ENCODE results near the gene STK17B.
A peak's percentile ranks its signal among the peaks of the same experiment; 100 is the strongest.

STK17B gene

DNA sequence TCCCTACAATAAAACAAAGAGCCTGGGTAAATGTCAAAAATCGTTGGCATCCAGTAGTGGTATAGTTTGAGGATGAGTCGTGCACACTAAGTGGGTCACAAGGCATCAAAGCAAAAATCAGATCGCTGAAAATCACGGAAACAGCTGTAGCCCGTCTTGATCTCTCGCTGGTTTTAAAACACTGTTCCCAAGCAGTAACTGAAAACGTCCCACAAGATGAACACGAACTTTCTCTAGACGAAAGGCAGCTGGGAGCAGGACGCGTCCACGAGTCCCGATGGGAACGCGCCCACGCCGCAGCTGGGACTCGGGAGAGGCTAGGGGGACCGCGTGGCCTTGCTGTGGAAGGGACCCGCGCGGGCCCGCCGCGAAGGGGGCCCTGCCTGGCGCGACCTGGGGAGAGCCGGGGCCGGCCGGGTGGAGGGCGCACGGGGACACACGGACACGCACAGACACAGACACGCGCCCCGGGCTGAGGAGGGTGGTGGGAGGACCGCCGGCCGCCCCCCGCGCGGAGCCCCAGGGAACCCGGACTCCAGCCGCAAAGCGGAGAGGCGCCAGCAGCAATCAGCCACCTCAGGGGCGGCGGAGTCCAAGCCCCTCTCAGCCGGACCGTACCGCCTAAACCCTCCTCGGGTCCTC lies 651 bp downstream of the STK17B start:
- Histone ChIP-seq H3K4me1 (ENCODE audit: control insufficient read depth, insufficient read depth, low read length) (peaks cover 2% of the 10 kb centered on the region; the same call in 1 of the 2 replicates), H3K9me3 (ENCODE audit: control insufficient read depth, insufficient read depth, low read length) (no peaks in the 10 kb centered on the region), H3K27ac (ENCODE audit: low read length) (no peak overlapping the region), H3K36me3 (ENCODE audit: control insufficient read depth, insufficient read depth, low read length) (no peaks in the 10 kb centered on the region), H3K4me3 (ENCODE audit: low read length) (peak overlapping the region; percentile 97), H3K27me3 (ENCODE audit: control insufficient read depth, insufficient read depth, low read length) (no peaks in the 10 kb centered on the region)
- WGBS (ENCODE audit: insufficient coverage, insufficient read length) = no CpG with 5 or more reads among the region's 54 CpGs
- DNase-seq (ENCODE audit: low read depth, low spot score) = no peak

DNA sequence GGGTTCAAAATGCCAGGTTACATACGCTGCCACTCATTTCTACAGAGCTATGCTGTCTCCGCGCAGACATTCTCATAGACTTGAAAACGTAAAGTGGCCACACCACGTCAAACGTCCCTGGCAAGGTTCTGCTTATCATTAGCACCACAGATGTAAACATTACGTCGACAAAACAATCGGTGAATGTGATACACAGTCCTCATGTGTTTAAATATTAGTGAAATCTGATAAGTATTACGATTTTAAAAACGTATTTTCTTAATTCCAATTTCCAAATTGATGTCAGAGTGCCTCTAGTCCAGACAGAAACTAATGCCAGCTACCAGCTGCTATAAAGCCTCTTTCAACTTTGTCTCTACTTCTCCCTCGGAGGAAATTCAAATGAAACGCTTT lies 1.2 kb downstream of the STK17B start:
- peak overlapping the region; percentile 97; the same call in 1 of the 2 replicates for H3K4me3 ChIP-seq (ENCODE audit: low read length)
- no CpG with 5 or more reads among the region's 13 CpGs for WGBS (ENCODE audit: insufficient coverage, insufficient read length)
- DNase-seq (ENCODE audit: low read depth, low spot score) = no peak
- no peak overlapping the region for H3K27ac ChIP-seq (ENCODE audit: low read length)
- H3K27me3 ChIP-seq (ENCODE audit: control insufficient read depth, insufficient read depth, low read length) = no peaks in the 10 kb centered on the region
- no peaks in the 10 kb centered on the region for H3K36me3 ChIP-seq (ENCODE audit: control insufficient read depth, insufficient read depth, low read length)
- no peaks in the 10 kb centered on the region for H3K9me3 ChIP-seq (ENCODE audit: control insufficient read depth, insufficient read depth, low read length)
- H3K4me1 ChIP-seq (ENCODE audit: control insufficient read depth, insufficient read depth, low read length) = peaks cover 2% of the 10 kb centered on the region; the same call in 1 of the 2 replicates

DNA sequence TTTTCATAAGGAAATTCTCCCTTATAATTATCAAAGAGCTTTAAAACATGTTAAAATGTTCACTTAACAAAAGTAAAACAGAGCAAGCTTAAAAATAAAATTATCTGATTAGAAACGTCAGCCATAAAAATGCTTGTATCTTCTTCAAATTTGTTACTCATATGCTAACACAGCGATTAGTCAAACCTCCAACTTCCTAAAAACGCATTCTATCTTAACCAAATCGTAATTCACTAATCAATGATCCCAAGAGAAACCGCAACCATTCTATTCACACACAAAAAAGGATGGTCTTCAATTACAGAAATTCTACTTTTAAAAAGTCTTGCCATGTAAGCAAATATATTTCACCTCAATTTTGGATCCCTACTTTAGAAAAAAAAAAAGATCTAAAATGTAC lies 1.9 kb downstream of the STK17B start:
- Histone ChIP-seq H3K4me1 (ENCODE audit: control insufficient read depth, insufficient read depth, low read length) (peaks cover 2% of the 10 kb centered on the region; the same call in 1 of the 2 replicates), H3K36me3 (ENCODE audit: control insufficient read depth, insufficient read depth, low read length) (no peaks in the 10 kb centered on the region), H3K27me3 (ENCODE audit: control insufficient read depth, insufficient read depth, low read length) (no peaks in the 10 kb centered on the region), H3K27ac (ENCODE audit: low read length) (no peak overlapping the region), H3K9me3 (ENCODE audit: control insufficient read depth, insufficient read depth, low read length) (no peaks in the 10 kb centered on the region), H3K4me3 (ENCODE audit: low read length) (no peak overlapping the region)
- WGBS (ENCODE audit: insufficient coverage, insufficient read length) = 100% methylated on average over 4 of the region's 5 CpGs
- no peak for DNase-seq (ENCODE audit: low read depth, low spot score)

DNA sequence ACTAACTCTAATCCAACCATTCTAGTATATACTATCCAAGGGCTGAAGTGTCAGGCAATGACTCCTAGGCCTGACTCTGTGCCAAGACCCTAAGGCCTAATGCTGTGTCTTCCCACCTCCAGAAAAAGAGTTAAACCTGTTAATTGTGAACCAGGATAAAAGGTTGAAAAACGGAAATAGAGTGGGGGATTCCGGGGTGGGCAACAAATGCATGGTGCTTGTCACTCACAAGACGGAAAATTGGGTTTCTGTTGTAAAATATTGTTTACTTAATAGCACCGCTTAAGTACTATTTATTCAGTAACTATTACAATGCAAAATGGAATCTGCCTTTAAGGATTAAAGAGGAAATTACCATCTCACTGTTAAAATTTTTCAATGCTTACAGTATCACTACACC lies 3.2 kb downstream of the STK17B start:
- H3K36me3 ChIP-seq (ENCODE audit: control insufficient read depth, insufficient read depth, low read length) = no peaks in the 10 kb centered on the region
- H3K4me1 ChIP-seq (ENCODE audit: control insufficient read depth, insufficient read depth, low read length) = no peaks in the 10 kb centered on the region; the same call in 1 of the 2 replicates
- no CpG with 5 or more reads among the region's 4 CpGs for WGBS (ENCODE audit: insufficient coverage, insufficient read length)
- H3K27me3 ChIP-seq (ENCODE audit: control insufficient read depth, insufficient read depth, low read length) = no peaks in the 10 kb centered on the region
- no peaks in the 10 kb centered on the region for H3K9me3 ChIP-seq (ENCODE audit: control insufficient read depth, insufficient read depth, low read length)
- no peak overlapping the region for H3K27ac ChIP-seq (ENCODE audit: low read length)
- no peak overlapping the region for H3K4me3 ChIP-seq (ENCODE audit: low read length)
- DNase-seq (ENCODE audit: low read depth, low spot score) = no peak

DNA sequence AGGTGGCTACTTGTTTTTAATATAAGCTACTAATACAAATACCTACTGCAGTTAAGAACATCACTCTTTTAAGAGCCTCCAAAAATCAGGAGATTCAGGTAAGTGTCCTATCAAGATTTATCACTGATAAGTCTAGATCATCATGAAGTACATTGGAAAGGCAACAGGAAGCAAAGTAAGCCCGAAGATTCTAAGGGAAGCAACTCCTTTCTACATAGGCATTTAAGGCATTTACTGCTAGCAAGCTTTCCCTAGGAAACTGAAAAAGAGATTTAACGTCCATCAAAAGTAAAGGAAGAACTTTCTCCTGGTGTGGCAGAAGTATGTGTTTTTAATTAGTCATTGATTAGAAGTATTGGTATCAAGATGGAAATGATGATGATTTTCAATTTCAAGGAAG lies 3.7 kb downstream of the STK17B start:
- Histone ChIP-seq H3K27ac (ENCODE audit: low read length) (no peak overlapping the region), H3K9me3 (ENCODE audit: control insufficient read depth, insufficient read depth, low read length) (no peaks in the 10 kb centered on the region), H3K4me1 (ENCODE audit: control insufficient read depth, insufficient read depth, low read length) (no peaks in the 10 kb centered on the region; the same call in 1 of the 2 replicates), H3K27me3 (ENCODE audit: control insufficient read depth, insufficient read depth, low read length) (no peaks in the 10 kb centered on the region), H3K4me3 (ENCODE audit: low read length) (no peak overlapping the region), H3K36me3 (ENCODE audit: control insufficient read depth, insufficient read depth, low read length) (no peaks in the 10 kb centered on the region)
- DNase-seq (ENCODE audit: low read depth, low spot score) = no peak
- no CpG with 5 or more reads among the region's 2 CpGs for WGBS (ENCODE audit: insufficient coverage, insufficient read length)

DNA sequence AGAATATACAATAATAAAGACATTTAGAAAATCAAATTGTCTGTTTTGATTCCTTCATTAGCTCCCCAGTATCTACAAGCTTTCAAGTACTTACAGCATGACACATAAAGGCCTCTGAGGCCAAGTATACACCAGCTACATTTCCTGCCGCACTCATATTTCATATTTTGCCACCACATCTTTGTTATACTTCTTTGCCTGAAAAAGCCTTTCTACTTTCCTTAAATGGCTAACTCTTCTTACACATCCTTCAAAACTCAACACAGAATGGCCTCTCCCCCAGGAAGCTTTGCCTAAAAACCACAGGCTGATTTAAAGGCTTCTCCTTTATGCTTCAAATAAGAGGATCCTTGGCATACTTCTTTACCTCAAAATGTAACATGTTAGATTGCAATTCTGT lies 4.5 kb downstream of the STK17B start:
- no peak overlapping the region for H3K27ac ChIP-seq (ENCODE audit: low read length)
- H3K9me3 ChIP-seq (ENCODE audit: control insufficient read depth, insufficient read depth, low read length) = no peaks in the 10 kb centered on the region
- H3K4me1 ChIP-seq (ENCODE audit: control insufficient read depth, insufficient read depth, low read length) = no peaks in the 10 kb centered on the region; the same call in 1 of the 2 replicates
- no peak overlapping the region for H3K4me3 ChIP-seq (ENCODE audit: low read length)
- no peaks in the 10 kb centered on the region for H3K27me3 ChIP-seq (ENCODE audit: control insufficient read depth, insufficient read depth, low read length)
- WGBS (ENCODE audit: insufficient coverage, insufficient read length) = no CpG with 5 or more reads among the region's 1 CpG
- no peaks in the 10 kb centered on the region for H3K36me3 ChIP-seq (ENCODE audit: control insufficient read depth, insufficient read depth, low read length)
- no peak for DNase-seq (ENCODE audit: low read depth, low spot score)

DNA sequence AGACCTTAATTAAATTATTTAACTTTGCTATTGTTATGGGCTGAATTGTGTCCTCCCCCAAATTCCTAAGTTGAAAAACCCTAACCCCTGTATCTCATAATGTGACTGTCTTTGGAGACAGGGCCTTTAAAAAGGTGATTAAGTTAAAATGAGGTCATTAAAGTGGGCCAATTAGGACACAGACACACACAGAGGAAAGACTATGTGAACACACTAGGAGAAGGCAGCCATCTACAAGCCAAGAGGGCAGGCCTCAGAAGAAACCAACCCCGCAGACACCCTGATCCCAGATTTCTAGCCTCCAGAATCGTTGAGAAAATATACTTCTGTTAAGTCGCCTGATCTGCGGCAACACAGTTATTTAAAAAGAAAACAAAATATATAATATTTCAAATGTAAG lies 6.4 kb downstream of the STK17B start:
- Histone ChIP-seq H3K27ac (ENCODE audit: low read length) (no peak overlapping the region), H3K9me3 (ENCODE audit: control insufficient read depth, insufficient read depth, low read length) (no peaks in the 10 kb centered on the region), H3K4me1 (ENCODE audit: control insufficient read depth, insufficient read depth, low read length) (no peaks in the 10 kb centered on the region; the same call in 1 of the 2 replicates), H3K4me3 (ENCODE audit: low read length) (no peak overlapping the region), H3K27me3 (ENCODE audit: control insufficient read depth, insufficient read depth, low read length) (no peaks in the 10 kb centered on the region), H3K36me3 (ENCODE audit: control insufficient read depth, insufficient read depth, low read length) (no peaks in the 10 kb centered on the region)
- WGBS (ENCODE audit: insufficient coverage, insufficient read length) = no CpG with 5 or more reads among the region's 4 CpGs
- DNase-seq (ENCODE audit: low read depth, low spot score) = no peak

DNA sequence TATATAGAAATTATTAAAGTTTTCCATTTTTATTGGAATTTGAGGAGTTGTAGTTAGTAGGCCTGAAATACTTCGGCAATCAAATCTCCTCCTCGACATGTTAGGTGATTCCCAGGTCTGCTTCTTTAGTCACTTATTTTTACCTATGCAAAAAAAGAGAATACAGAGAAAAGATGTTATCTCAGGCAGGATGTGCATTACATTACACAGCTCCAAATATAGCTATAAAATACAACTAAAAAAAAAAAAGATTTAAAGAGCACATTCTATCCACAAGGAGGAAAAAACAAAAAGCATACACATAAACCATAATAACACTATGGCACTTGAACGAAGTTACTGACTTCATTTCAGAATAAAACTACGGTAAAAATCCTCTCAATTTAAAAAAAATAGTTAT lies 8.1 kb downstream of the STK17B start:
- Histone ChIP-seq H3K9me3 (ENCODE audit: control insufficient read depth, insufficient read depth, low read length) (no peaks in the 10 kb centered on the region), H3K27me3 (ENCODE audit: control insufficient read depth, insufficient read depth, low read length) (no peaks in the 10 kb centered on the region), H3K36me3 (ENCODE audit: control insufficient read depth, insufficient read depth, low read length) (no peaks in the 10 kb centered on the region), H3K4me3 (ENCODE audit: low read length) (no peak overlapping the region), H3K27ac (ENCODE audit: low read length) (no peak overlapping the region), H3K4me1 (ENCODE audit: control insufficient read depth, insufficient read depth, low read length) (no peaks in the 10 kb centered on the region; the same call in 1 of the 2 replicates)
- no peak for DNase-seq (ENCODE audit: low read depth, low spot score)
- no CpG with 5 or more reads among the region's 4 CpGs for WGBS (ENCODE audit: insufficient coverage, insufficient read length)

DNA sequence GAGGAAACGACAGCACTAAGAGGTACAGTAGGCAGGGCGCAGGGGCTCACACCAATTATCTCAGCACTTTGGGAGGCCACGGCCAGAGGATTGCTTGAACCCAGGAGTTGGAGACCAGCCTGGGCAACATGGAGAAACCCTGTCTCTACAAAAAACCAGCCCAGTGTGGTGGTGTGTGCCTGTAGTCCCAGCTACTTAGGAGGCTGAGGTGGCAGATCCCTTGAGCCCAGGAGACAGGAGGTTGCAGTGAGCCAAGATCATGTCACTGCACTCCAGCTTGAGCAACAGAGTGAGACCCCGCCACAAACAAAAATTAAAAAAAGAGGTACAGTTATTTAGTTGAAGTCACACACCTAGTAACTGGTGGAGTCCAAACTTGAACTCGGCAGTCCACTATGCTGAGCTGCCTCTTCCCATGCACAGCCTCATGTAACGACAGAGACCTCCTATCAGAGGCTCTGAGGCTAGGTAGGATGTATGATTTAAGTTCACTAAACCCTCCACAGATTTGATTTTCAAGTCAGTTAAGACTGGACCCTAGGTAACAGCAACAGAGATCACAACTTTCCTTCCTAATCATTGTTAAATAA lies 8.7 kb downstream of the STK17B start:
- no peaks in the 10 kb centered on the region for H3K36me3 ChIP-seq (ENCODE audit: control insufficient read depth, insufficient read depth, low read length)
- WGBS (ENCODE audit: insufficient coverage, insufficient read length) = no CpG with 5 or more reads among the region's 6 CpGs
- no peaks in the 10 kb centered on the region; the same call in 1 of the 2 replicates for H3K4me1 ChIP-seq (ENCODE audit: control insufficient read depth, insufficient read depth, low read length)

DNA sequence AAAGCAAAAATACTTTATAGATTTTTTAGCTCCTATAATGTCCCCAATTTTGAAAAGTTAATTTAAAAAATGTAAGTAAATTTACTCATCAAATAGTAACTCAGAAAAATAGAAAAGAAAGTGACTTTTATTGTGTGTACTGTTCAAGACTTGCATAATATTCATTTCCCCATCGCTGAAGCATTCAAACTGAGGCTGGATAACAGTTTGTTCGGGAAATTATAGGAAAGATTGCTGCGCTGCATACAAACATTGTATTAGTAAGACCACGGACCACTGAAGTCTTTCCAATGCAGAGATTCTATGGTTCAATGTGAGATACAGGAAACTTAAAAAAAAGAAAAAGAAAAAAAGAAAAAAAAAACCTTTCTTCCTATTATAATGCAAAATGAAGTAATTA lies 10.4 kb downstream of the STK17B start:
- no peaks in the 10 kb centered on the region for H3K27me3 ChIP-seq (ENCODE audit: control insufficient read depth, insufficient read depth, low read length)
- no peak overlapping the region for H3K27ac ChIP-seq (ENCODE audit: low read length)
- no peaks in the 10 kb centered on the region for H3K36me3 ChIP-seq (ENCODE audit: control insufficient read depth, insufficient read depth, low read length)
- no CpG with 5 or more reads among the region's 4 CpGs for WGBS (ENCODE audit: insufficient coverage, insufficient read length)
- H3K4me3 ChIP-seq (ENCODE audit: low read length) = no peak overlapping the region
- no peak for DNase-seq (ENCODE audit: low read depth, low spot score)
- H3K4me1 ChIP-seq (ENCODE audit: control insufficient read depth, insufficient read depth, low read length) = no peaks in the 10 kb centered on the region; the same call in 1 of the 2 replicates
- H3K9me3 ChIP-seq (ENCODE audit: control insufficient read depth, insufficient read depth, low read length) = no peaks in the 10 kb centered on the region

More for the DNA sequence above, 8.7 kb downstream of the STK17B start:
- DNase-seq (ENCODE audit: low read depth, low spot score) = no peak
- no peak overlapping the region for H3K4me3 ChIP-seq (ENCODE audit: low read length)
- H3K9me3 ChIP-seq (ENCODE audit: control insufficient read depth, insufficient read depth, low read length) = no peaks in the 10 kb centered on the region
- H3K27ac ChIP-seq (ENCODE audit: low read length) = no peak overlapping the region
- no peaks in the 10 kb centered on the region for H3K27me3 ChIP-seq (ENCODE audit: control insufficient read depth, insufficient read depth, low read length)

DNA sequence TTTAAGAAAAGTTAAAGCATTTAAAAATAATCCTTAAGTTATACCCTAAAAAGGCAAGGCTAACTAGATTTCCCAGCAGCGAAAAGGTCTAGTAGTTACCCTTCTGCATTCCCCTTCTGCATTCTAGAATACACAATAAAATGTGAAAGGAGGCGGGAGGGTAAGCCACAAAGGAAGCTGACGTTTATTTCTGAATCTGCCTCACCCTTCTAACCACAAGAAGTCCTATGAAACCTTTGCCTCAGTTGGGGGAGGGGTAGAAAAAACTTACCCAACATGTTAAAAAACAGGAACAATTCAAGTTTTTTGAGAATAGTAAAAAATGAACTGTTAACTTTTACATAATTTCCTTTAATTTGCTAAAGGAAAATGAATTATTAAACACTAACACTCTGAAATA lies 11.3 kb downstream of the STK17B start:
- H3K9me3 ChIP-seq (ENCODE audit: control insufficient read depth, insufficient read depth, low read length) = no peaks in the 10 kb centered on the region
- H3K27ac ChIP-seq (ENCODE audit: low read length) = no peak overlapping the region
- H3K4me3 ChIP-seq (ENCODE audit: low read length) = no peak overlapping the region
- DNase-seq (ENCODE audit: low read depth, low spot score) = no peak
- no peaks in the 10 kb centered on the region for H3K27me3 ChIP-seq (ENCODE audit: control insufficient read depth, insufficient read depth, low read length)
- no peaks in the 10 kb centered on the region for H3K36me3 ChIP-seq (ENCODE audit: control insufficient read depth, insufficient read depth, low read length)
- no peaks in the 10 kb centered on the region for H3K4me1 ChIP-seq (ENCODE audit: control insufficient read depth, insufficient read depth, low read length)
- no CpG with 5 or more reads among the region's 3 CpGs for WGBS (ENCODE audit: insufficient coverage, insufficient read length)

Data from iPS DF 6.9 (cell line).